Fibroblast of pulmonary artery (primary cell): ENCODE data around the gene CD70.

Source experiments
- DNase-seq: peaks from one replicate; pipeline ENCODE4 v3.0.0-alpha.2; 2010; ENCODE audit warnings: low read depth
- H3K4me3 ChIP-seq: replicated peaks from 2 replicates; pipeline ENCODE4 v1.5.1; 2011; ENCODE audit warnings: low read depth, mild to moderate bottlenecking, control low read depth, low read length, moderate library complexity
- TF ChIP-seq, protein P1 (sequence below): IDR thresholded peaks from 2 replicates; pipeline ENCODE4 v1.5.1; 2011; ENCODE audit warnings: mild to moderate bottlenecking, control low read depth, low read length, inconsistent platforms; ENCODE audit errors: missing control alignments

Gene CD70

DNA sequence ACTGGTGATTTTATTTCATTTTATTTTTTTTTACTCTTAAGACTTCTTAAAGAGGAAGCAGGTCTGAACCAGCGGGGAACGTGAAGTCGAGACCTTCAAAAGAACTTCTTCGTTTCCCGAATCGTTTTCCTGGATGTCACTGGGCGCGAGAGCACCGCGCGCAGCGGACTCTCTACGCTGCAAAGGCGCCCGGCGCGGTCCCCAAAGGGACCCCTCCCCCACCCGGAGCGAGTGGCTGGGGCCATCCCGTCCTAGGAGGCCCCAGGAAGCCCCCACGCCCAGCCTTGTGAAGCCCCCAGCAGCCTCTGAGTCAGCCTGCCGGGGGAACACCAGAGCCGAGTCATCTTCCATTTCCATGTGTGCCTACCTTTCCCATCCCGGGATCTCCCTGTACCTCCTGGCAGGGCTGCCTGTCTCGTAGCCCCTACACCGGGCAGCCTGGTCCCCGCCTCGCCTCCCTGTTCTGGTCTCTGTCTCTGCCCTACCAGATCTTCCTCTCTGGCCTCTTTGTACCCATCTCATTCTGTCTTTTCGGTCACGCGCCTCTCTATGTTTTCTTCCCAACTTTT, 608 bp downstream of the CD70 start:
- TF ChIP-seq, protein P1, sequence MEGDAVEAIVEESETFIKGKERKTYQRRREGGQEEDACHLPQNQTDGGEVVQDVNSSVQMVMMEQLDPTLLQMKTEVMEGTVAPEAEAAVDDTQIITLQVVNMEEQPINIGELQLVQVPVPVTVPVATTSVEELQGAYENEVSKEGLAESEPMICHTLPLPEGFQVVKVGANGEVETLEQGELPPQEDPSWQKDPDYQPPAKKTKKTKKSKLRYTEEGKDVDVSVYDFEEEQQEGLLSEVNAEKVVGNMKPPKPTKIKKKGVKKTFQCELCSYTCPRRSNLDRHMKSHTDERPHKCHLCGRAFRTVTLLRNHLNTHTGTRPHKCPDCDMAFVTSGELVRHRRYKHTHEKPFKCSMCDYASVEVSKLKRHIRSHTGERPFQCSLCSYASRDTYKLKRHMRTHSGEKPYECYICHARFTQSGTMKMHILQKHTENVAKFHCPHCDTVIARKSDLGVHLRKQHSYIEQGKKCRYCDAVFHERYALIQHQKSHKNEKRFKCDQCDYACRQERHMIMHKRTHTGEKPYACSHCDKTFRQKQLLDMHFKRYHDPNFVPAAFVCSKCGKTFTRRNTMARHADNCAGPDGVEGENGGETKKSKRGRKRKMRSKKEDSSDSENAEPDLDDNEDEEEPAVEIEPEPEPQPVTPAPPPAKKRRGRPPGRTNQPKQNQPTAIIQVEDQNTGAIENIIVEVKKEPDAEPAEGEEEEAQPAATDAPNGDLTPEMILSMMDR, result no peak
- DNase-seq, result no peak
- no peak overlapping the region for H3K4me3 ChIP-seq

DNA sequence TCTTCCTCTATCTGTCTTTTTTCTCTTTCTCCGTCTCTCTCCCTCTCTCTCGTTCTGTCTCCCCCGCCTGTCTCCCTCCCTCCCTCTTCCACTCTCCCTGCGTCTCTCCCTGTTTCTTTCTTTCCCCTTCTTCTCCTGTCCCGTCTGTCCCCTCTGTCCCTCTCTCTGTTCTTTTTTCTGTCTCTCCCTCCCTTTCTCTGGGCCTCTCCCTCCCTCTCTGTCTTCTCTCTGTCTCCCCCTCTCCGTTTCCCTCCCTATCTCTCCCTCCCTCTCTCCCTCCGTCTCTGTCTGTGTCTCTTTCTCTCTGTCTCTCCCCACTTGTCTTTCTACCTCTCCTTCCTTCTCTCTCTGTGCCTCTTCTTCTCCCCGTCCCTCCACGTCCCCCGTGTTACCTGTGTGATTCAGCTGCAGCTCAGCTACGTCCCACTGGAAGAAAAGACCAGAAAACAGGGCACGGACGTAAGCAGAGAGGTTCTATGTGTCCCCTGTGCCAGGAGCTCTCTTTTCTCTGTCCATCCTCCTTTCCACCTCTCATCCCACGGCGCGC, 1.2 kb downstream of the CD70 start:
- TF ChIP-seq, protein P1, result no peak
- no peak for DNase-seq
- H3K4me3 ChIP-seq, result no peak overlapping the region

DNA sequence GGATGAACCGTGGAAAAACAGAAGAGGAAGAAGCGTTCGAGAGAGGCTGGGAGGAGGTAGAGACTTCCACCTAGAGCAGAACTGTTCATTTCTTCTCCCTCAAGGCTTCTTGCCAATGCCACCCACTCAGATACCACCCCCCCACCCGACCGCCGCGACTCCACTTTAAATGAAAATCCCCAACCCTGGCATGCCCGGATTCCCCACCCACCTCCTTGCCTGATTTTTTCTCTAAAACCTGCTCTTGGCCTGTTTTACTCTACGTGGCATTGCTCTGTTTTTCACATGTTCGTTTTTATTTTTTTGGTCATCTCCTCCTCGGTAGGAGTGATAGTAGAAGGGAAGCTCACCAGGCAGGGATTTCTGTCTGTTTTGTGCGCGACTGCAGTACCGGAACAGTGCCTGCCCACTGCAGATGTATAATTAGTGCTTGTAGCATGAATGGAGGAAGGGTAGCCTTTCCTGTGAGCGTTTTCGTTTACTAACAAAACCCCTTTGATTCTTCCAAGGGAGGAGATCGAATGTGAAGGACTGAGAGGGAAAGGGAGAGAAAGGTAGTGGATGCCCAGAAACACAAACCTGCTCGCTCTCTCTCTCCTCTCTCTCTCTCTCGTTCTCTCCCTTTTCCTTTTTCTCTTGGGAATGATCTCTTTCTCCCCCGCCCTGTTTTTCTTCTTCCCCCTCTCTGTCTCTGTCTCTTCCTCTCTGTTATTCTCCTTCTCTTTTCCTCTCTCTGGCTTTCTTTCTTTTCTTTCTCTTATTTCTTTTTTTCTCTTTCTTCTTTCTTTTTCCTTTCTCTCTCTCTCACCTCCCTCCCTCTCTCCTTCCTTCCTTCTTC, 2.2 kb downstream of the CD70 start:
- TF ChIP-seq, protein P1, result no peak
- H3K4me3 ChIP-seq, result no peak overlapping the region
- DNase-seq, result no peak

DNA sequence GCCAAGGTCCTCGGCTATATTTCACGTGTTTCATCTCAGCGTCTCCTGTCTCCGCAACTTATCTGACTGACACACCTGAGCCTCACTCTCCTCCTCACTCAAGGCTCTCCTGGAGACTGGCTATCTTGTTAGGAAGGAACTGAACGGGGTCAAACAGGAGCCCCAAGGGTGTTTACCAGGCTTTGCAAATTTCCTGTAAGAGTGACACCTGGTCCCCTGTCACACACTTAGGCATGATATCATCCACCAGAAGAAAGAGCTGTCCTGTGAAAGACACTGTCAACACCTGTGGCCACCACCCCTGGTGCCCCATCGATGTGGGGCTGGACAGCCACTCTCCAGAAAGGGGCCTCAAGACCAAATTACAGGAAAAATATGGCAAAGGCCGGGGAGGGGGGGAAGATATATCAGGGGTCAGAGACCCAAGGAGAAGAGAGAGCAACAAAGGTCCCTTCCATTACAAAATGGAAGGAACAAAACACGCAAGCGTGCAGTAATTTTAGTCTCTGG, 2.9 kb downstream of the CD70 start:
- TF ChIP-seq, protein P1, result no peak
- H3K4me3 ChIP-seq, result no peak overlapping the region
- DNase-seq, result no peak

DNA sequence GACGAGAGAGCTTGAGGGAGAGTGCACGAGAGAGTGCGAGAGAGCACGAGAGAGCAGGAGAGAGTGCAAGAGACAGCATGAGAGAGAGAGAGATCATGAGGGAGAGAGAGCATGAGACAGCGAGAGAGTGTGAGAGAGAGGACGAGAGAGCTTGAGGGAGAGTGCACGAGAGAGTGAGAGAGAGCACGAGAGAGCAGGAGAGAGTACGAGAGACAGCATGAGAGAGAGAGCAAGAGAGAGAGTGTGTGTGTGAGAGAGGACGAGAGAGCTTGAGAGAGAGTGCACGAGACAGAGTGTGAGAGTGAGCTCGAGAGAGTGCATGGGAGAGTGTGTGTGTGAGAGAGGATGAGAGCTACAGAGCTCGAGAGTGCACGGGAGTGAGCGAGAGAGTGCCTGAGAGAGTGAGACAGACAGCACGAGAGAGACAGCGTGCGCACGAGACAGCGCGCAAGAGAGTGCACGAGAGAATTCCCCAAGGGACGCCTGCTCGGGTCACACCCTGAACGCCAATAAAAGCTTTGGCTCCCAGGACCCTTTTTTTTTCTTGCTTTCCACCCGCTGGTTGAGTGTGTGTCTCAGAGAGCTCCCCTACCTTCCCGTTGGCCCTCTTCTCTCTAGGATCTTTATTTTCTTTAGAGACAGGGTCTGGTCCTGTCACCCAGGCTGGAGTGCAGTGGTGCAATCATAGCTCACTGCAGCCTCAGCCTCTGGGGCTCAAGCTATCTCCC, 3.7 kb downstream of the CD70 start:
- no peak for DNase-seq
- H3K4me3 ChIP-seq, result no peak overlapping the region
- TF ChIP-seq, protein P1, result no peak

DNA sequence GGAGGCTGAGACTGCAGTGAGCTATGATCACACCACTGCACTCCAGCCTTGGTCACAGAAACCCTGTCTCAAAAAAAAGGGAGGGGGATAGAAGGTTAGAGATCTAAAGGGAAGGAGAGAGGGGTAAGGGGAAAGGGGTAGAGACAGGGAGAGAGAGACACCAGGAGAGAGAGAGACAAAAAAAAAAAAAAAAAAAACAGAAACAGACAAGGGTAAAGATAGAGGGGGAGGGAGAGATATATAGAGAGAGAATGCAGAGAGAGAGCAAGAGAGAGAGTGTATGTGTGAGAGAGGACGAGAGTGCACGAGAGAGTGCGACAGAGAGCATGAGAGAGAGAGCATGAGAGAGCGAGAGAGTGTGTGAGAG, 4.2 kb downstream of the CD70 start:
- TF ChIP-seq, protein P1, result no peak
- no peak overlapping the region for H3K4me3 ChIP-seq
- no peak for DNase-seq
